SK-N-MC (cell line): ENCODE data around the gene CDC42SE2.
A peak's percentile ranks its signal among the peaks of the same experiment; 100 is the strongest.
"Not testable (repeated sequence)": the region's sequence is repeated elsewhere in the genome, so short reads cannot be mapped to it uniquely, and the experiment has no call there.

ENCODE experiments used
- DNase-seq: peaks from one replicate; pipeline ENCODE4 v3.0.0-alpha.2; 2011; ENCODE audit warnings: low read depth, low spot score
- H3K27ac ChIP-seq: fragments of 200-600 bp; sonication (generic); 2 replicates; pipeline ENCODE4 v1.5.1; 2016; ENCODE audit warnings: mixed run types
- H3K36me3 ChIP-seq: fragments of 200-600 bp; sonication (generic); 2 replicates; pipeline ENCODE4 v1.6.1; 2017; ENCODE audit warnings: antibody characterized with exemption, low read length, mixed read lengths; ENCODE audit not compliant: insufficient read depth
- H3K4me3 ChIP-seq: fragments of 200-600 bp; sonication (generic); 2 replicates; pipeline ENCODE4 v1.5.1; 2016
- H3K9ac ChIP-seq: fragments of 200-600 bp; sonication (generic); 2 replicates; pipeline ENCODE4 v1.8.0; 2017; ENCODE audit warnings: mixed run types, mixed read lengths; ENCODE audit not compliant: insufficient read length
- H3K9me3 ChIP-seq: fragments of 200-600 bp; sonication (generic); 2 replicates; pipeline ENCODE4 v1.6.1; 2017; ENCODE audit warnings: low read depth, mild to moderate bottlenecking, antibody characterized with exemption, low read length, moderate library complexity, mixed read lengths
- EZH2 ChIP-seq: fragments of 200-600 bp; sonication (generic); IDR thresholded peaks from one replicate; pipeline ENCODE4 v1.6.1; 2017; ENCODE audit warnings: antibody characterized with exemption
- FOXP2 ChIP-seq: optimal IDR thresholded peaks from 2 replicates; pipeline ENCODE3; 2011; ENCODE audit warnings: mild to moderate bottlenecking, moderate library complexity; ENCODE audit not compliant: insufficient read depth; ENCODE audit errors: extremely low read length, control extremely low read depth
- POLR2AphosphoS5 ChIP-seq: IDR thresholded peaks from 2 replicates; pipeline ENCODE4 v1.6.1; 2012; ENCODE audit warnings: mild to moderate bottlenecking, low read depth, low read length, borderline replicate concordance

Gene CDC42SE2

DNA sequence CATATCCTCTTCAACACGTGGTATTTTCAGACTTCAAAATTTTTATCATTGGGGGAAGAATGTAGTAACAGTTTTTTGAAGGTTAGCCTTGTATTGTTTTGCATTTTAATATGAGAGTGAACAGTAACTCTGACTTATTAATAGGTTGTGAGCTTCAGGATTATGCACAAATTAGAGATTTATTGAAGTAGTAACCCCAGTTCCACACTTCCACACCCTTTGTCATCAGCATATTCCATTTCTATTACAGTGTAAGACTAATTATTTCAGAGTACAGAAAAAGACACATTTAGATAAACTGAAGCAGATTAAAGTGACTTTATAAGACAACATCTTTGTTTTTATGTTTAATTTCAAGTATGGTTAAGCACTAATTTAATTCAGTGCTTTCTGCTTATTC lies 105.7 kb downstream of the CDC42SE2 start:
- Histone ChIP-seq H3K27ac (no peak overlapping the region), H3K4me3 (no peak overlapping the region), H3K9me3 (no peaks in the 10 kb centered on the region), H3K36me3 (peaks cover 33% of the 10 kb centered on the region), H3K9ac (no peak overlapping the region)
- no peak for TF ChIP-seq POLR2AphosphoS5
- TF ChIP-seq EZH2 = no peak
- no peak for DNase-seq

DNA sequence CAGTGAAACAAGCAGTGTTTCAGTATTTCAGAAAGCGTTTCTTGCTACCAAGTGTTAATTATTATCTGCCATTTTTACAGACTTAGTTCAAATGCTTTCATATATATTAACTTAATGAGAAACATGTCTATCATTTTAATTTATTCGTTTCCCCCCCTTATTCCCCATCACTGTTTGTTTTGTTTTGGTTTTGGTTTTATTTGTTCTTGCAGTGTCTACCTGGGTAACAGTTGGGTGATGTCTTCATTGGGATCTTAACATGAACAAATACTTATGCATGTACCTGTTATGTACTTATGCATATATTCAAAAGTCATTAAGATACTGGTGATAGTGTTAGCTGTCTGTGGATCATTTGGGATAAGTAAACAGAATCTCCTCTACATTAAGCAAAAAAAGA lies 108.0 kb downstream of the CDC42SE2 start:
- DNase-seq = no peak
- Histone ChIP-seq H3K27ac (no peak overlapping the region), H3K4me3 (no peak overlapping the region), H3K36me3 (peaks cover 16% of the 10 kb centered on the region), H3K9ac (no peak overlapping the region), H3K9me3 (no peaks in the 10 kb centered on the region)
- TF ChIP-seq EZH2 = no peak
- TF ChIP-seq POLR2AphosphoS5 = no peak
- TF ChIP-seq FOXP2 = no peak

DNA sequence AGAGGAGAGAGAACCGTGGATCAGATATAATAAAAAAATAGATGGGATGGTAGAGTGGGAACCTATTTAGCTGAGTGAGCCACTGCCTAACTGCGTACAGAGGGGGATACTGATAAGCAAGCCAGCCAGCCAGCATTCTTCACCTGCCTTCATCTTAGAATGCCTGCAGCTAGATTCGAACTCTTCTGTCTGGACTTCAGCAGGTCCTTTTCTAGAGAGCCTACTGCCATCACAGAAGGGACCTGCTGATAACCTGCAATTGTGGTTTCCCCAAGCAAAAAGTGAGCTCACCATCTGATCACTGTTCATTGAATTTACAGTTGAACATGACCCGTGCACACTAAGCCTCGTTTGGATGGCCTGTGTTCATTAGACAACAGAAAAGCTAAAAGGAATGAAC lies 109.4 kb downstream of the CDC42SE2 start:
- no peak for TF ChIP-seq POLR2AphosphoS5
- TF ChIP-seq EZH2 = no peak
- no peak for TF ChIP-seq FOXP2
- Histone ChIP-seq H3K36me3 (peaks cover 9% of the 10 kb centered on the region; the same call in 1 of the 2 replicates), H3K9me3 (no peaks in the 10 kb centered on the region), H3K9ac (no peak overlapping the region), H3K27ac (0 out of 2 replicates have a peak overlapping the region, but pooled peaks have one; percentile 27), H3K4me3 (no peak overlapping the region)
- DNase-seq = no peak

DNA sequence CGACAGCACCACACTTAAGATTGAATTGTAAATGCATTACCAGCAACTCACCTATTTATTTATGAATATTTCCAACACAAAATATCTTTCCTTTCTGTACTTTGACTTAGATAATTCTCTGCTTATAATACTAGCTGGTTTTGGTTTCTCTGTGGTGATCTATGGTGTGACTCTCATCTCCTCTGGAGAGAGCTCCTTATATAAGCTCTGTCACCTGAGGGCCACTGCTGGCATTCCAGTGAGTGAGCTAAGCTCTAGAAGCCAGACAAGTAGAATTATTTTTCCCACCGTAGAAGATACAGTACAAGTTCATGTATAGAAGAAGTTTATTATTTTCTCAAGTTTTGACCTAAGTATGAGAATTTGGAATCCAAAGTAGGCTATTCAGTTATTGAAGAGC lies 111.5 kb downstream of the CDC42SE2 start:
- Histone ChIP-seq H3K27ac (peak overlapping the region; percentile 67), H3K9ac (no peak overlapping the region), H3K36me3 (no peaks in the 10 kb centered on the region), H3K4me3 (no peak overlapping the region), H3K9me3 (no peaks in the 10 kb centered on the region)
- TF ChIP-seq POLR2AphosphoS5 (no peak), FOXP2 (no peak), EZH2 (no peak)
- no peak for DNase-seq

DNA sequence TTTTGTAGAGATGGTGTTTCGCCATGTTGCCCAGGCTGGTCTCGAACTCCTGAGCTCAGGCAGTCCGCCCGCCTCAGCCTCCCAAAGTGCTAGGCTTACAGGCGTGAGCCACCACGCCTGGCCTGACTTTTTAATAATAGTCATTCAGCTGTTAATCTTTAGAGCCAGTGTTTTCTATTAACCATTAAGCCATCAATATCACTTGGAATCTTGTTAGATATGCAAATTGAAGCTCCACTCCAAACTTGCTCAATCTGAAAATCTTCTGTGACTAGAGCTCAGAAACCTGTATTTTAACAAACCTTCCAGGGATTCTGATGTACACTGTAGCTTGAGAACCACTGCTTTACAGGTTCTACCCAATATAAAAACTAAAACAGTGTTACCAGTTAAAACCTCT lies 113.5 kb downstream of the CDC42SE2 start:
- DNase-seq = no peak
- Histone ChIP-seq H3K4me3 (peak overlapping the region; percentile 21), H3K9me3 (no peaks in the 10 kb centered on the region), H3K9ac (no peak overlapping the region), H3K36me3 (peaks cover 7% of the 10 kb centered on the region; the same call in 1 of the 2 replicates), H3K27ac (peak overlapping the region; percentile 88)
- TF ChIP-seq POLR2AphosphoS5 = no peak
- no peak for TF ChIP-seq FOXP2
- TF ChIP-seq EZH2 = no peak

DNA sequence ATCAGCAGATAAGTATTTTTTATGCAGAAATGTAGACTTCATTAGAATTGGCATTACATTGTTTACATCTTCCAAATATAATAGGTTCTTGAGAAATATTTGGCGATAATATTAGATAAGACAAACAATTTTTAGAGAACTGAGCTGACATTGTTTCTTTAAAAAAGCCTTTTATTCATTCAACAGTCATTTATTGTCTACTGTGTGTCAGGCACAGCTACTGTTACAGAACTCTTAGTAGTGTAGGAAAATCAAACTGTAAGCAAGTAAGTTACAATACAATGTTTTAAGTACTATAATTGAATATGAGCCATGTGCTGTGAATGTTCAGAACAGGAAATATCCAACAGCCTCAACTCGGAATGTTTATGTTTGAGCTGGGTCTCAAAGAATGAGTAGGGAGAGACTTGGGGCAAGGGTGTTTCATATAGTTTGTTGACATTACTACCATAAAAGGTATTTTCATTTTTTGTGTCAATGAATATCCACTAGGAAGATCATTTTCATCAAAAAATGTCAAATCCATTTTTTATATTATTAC lies 114.0 kb downstream of the CDC42SE2 start:
- no peak for DNase-seq
- Histone ChIP-seq H3K27ac (peak overlapping the region; percentile 88), H3K4me3 (peak overlapping the region; percentile 21), H3K9ac (no peak overlapping the region), H3K9me3 (no peaks in the 10 kb centered on the region), H3K36me3 (peaks cover 7% of the 10 kb centered on the region; the same call in 1 of the 2 replicates)
- TF ChIP-seq FOXP2 = no peak
- no peak for TF ChIP-seq POLR2AphosphoS5
- TF ChIP-seq EZH2 = no peak

DNA sequence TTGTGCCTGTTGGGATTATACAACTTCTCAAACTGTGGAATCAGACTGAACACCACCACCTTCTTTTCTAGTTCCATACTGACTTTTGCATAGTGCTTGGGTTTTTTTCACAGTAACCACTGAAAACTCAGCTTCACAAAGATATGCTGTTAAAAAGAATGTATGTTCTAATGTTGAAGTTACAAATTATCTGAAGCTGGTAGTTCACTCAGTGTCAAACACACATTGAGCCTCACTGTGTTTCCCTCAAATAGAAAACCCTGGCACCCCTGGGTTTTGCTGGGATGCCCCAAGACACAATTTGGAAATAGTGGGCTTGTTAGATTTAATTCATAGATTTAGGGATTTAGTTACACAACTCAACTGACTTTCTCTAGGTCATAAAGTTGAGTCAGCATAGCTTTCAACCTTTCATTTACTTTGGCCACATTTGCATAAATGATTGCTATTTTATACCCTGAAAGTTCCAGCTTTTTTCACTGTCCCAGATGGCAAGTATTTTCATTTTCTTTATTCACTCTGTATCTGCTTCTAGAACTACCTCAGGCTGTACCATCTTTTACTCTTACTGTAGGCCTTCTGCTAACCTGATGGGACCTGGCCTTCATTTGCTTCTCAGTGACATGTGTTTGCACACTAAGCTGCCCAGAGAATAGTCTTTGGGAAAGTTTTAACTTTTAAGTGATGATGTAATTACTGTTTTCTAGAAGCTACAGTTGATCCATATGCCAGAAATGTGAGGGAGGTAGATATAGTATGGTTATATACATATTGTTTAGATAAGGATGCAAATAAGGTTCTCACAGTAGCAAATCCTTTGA lies 115.1 kb downstream of the CDC42SE2 start:
- Histone ChIP-seq H3K9me3 (no peaks in the 10 kb centered on the region), H3K9ac (no peak overlapping the region), H3K36me3 (peaks cover 7% of the 10 kb centered on the region; the same call in 1 of the 2 replicates), H3K27ac (peak overlapping the region; percentile 88), H3K4me3 (peak overlapping the region; percentile 22; the same call in 1 of the 2 replicates)
- TF ChIP-seq POLR2AphosphoS5 = no peak
- TF ChIP-seq FOXP2 = no peak
- TF ChIP-seq EZH2 = no peak
- no peak for DNase-seq

DNA sequence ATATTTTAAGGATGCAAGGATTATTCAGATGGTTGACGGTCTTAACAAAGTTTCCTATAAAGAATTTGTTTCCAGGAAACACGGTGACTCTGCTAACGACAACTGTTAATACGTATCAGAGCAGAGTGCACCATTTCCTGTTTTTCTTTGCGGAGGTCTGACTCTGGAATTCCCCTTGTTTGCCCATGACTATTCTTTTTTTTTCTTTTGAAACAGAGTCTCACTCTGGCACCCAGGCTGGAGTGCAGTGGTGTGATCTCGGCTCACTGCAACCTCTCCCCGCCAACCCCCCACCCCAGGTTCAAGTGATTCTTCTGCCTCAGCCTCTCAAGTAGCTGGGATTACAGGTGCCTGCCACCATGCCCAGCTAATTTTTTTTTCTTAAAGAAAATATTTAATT lies 115.9 kb downstream of the CDC42SE2 start:
- peak overlapping the region; percentile 88 for H3K27ac ChIP-seq
- H3K36me3 ChIP-seq = peaks cover 7% of the 10 kb centered on the region; the same call in 1 of the 2 replicates
- peak overlapping the region; percentile 22 for H3K4me3 ChIP-seq
- no peak for TF ChIP-seq EZH2
- TF ChIP-seq POLR2AphosphoS5 = no peak
- TF ChIP-seq FOXP2 = no peak
- peak; percentile 63 for DNase-seq
- H3K9me3 ChIP-seq = no peaks in the 10 kb centered on the region
- no peak overlapping the region for H3K9ac ChIP-seq

DNA sequence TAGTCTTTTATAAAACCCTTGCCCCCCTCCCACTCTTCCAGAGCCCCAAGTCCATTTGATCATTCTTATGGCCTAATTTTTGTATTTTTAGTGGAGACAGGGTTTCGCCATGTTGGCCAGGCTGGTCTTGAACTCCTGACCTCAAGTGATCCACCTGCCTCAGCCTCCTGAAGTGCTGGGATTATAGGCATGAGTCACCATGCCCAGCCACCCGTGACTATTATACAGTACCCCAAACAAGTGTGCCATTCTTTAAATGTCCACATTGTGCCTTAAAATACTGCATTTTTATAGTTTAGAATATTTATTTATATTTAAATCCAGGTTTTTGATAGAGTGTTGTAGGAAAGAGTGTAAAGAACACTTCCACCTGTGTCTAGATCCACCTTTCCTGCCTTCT lies 116.4 kb downstream of the CDC42SE2 start:
- peak overlapping the region; percentile 88; the same call in 1 of the 2 replicates for H3K27ac ChIP-seq
- not testable (repeated sequence) for H3K36me3 ChIP-seq, H3K9me3 ChIP-seq, DNase-seq, H3K9ac ChIP-seq, H3K4me3 ChIP-seq
